Measurements from ENCODE around the gene FAM168A.

DNA sequence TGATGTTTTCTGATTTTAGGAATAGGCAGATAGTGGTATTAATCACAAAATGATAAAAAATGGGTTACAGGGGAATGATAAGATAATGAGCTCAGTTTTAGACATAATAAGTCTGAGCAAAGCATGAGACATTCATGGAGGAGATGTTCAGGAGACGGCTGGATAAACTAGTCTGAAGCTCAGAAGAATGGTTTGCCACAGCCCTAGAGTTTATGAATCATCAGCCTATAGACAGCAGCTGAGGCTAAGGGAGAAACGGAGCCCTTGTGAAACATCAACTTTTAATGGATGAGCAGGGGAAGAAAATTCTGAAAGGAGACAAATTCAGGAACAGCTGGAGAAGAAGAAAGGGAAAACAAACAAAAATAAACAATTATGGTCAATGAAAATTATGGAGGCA is 134.6 kb downstream of the FAM168A start:
- no peak for TF ChIP-seq CTCF (conservative IDR thresholded peaks at IDR 0.05; ENCODE audit: low read length)
- TF ChIP-seq EZH2phosphoT487 (IDR thresholded peaks at IDR 0.05; ENCODE audit: borderline replicate concordance, low read depth, low read length), result no peak
